ENCODE results near the gene TMEM14C.

DNA sequence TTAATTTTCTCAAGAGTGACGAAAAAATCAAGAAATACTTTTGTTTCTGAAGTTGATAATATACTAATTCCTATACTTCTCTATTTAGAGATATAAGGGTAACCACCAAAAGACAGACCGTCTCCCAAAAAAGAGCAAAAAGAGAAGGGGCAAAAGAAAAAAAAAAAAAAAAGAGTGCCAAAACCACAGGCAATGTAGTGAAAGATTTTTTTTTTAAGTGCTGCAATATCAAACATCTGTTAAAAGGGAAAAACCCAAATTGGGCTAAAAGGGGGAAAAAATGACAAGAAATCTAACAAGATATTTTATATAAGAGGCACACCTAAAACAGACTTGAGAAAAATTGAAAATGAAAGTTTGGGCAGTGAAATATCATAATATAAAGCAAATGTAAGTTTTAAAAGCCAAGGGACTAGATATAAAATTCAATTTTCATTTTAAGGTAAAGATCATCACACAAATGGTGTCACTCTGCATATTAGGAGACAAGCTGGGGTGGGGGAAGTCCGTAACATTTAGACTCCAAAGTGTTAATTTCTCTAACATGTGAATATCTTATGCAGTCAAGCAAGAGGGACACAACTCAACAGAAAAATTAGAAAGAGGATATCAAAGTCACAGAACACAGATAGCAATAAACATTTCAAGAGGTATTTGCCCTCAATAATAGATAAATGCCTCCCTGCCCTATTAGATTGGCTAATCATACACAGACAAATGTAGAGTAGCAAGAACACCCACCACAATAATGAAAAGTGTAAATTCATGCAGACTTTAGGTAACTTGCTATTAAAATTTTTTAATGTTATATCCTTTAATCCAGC is 37.6 kb upstream of the TMEM14C start:
- TF ChIP-seq POLR2A (IDR thresholded peaks at IDR 0.05), result no peak
- TF ChIP-seq, protein P1, sequence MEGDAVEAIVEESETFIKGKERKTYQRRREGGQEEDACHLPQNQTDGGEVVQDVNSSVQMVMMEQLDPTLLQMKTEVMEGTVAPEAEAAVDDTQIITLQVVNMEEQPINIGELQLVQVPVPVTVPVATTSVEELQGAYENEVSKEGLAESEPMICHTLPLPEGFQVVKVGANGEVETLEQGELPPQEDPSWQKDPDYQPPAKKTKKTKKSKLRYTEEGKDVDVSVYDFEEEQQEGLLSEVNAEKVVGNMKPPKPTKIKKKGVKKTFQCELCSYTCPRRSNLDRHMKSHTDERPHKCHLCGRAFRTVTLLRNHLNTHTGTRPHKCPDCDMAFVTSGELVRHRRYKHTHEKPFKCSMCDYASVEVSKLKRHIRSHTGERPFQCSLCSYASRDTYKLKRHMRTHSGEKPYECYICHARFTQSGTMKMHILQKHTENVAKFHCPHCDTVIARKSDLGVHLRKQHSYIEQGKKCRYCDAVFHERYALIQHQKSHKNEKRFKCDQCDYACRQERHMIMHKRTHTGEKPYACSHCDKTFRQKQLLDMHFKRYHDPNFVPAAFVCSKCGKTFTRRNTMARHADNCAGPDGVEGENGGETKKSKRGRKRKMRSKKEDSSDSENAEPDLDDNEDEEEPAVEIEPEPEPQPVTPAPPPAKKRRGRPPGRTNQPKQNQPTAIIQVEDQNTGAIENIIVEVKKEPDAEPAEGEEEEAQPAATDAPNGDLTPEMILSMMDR (IDR thresholded peaks at IDR 0.05), result no peak

Measured in prostate gland (tissue), 2 donors.